HCT116 (cell line): ENCODE data around the gene PAM16. TPM values are rescaled to one million over a fixed set of nuclear protein-coding genes. Genes with fewer than 3 reads are reported as not detected.

Experiments used
- ATAC-seq: fragments of 200-7000 bp; cut with Tn5 transposase; 2 replicates; pipeline ENCODE4 v1.9.1; 2020; ENCODE audit warnings: mild to moderate bottlenecking, moderate library complexity
- BruUV-seq: library from RNA; stranded (reverse); fragments of 400-500 nt; replicated peaks from 2 replicates; lab custom pipeline; 2021; lab: Mats Ljungman, UMichigan
- CTCF ChIA-PET: fragments of 300-600 bp; sonication (Branson Sonifier 250); formaldehyde crosslinking; loops from one replicate; lab custom pipeline; 2021; ENCODE audit warnings: antibody characterized with exemption; lab: Charles Lee
- POLR2A ChIA-PET: fragments of 300-600, 350-600 bp; sonication (Branson Sonifier 250); formaldehyde crosslinking; loops from one replicate; lab custom pipeline; 2021; ENCODE audit warnings: antibody characterized with exemption; lab: Charles Lee
- RAD21 ChIA-PET, 2 experiments: fragments of 300-600 bp; sonication (Branson Sonifier 250); formaldehyde crosslinking; loops; one replicate each; lab custom pipeline; 2023; ENCODE audit warnings: low total read pairs in 2 of 2; ENCODE audit not compliant: uncharacterized antibody in 2 of 2, unreplicated experiment in 2 of 2, low non-redundant PET in 1 of 2; lab: Charles Lee
- DNase-seq: peaks from one replicate; pipeline ENCODE4 v3.0.0-alpha.2; 2010; ENCODE audit warnings: low read depth, low spot score
- H2AFZ ChIP-seq: fragments of 200-600 bp; shearing (Covaris generic), sonication (generic); 2 replicates; pipeline ENCODE4 v1.6.1; 2017; ENCODE audit warnings: low read depth, mixed run types, mixed read lengths, antibody characterized with exemption, low read length; ENCODE audit not compliant: poor library complexity, severe bottlenecking
- H3K27ac ChIP-seq: 2 replicates; pipeline ENCODE4 v1.5.1; 2012; ENCODE audit warnings: low read depth, low read length
- H3K27me3 ChIP-seq: fragments of 200-600 bp; sonication (generic); 2 replicates; pipeline ENCODE4 v1.6.1; 2016; ENCODE audit warnings: mixed run types, low read length, mixed read lengths; ENCODE audit not compliant: insufficient read depth
- H3K36me3 ChIP-seq, 2 experiments: fragments of 200-500 bp in 1 of 2; fragments of 200-600 bp in 1 of 2; sonication (Bioruptor generic) in 1 of 2; sonication (generic) in 1 of 2; 2 replicates each; pipeline versions ENCODE4 v1.5.1 to v1.6.1; 2014 to 2016; ENCODE audit warnings: low read length in 2 of 2, inconsistent platforms in 1 of 2, mixed read lengths in 1 of 2, mixed run types in 1 of 2; ENCODE audit not compliant: insufficient read depth in 2 of 2, control insufficient read depth in 1 of 2
- H3K4me1 ChIP-seq, 2 experiments: fragments of 200-600 bp in 1 of 2; sonication (generic) in 1 of 2; 2 replicates each; pipeline versions ENCODE4 v1.5.1 to v1.6.1; 2012 to 2017; ENCODE audit warnings: low read length in 2 of 2, inconsistent platforms in 1 of 2, mild to moderate bottlenecking in 1 of 2, mixed read lengths in 1 of 2, mixed run types in 1 of 2, moderate library complexity in 1 of 2; ENCODE audit not compliant: insufficient read depth in 2 of 2, control insufficient read depth in 1 of 2
- H3K4me2 ChIP-seq: fragments of 200-600 bp; sonication (generic); 2 replicates; pipeline ENCODE4 v1.6.1; 2017; ENCODE audit warnings: mixed run types, low read length, mixed read lengths
- H3K4me3 ChIP-seq, 2 experiments: fragments of 200-600 bp in 1 of 2; sonication (generic) in 1 of 2; replicated peaks in 1 of 2; 2 replicates each; pipeline ENCODE4 v1.5.1; 2011 to 2016; ENCODE audit warnings: low read length in 2 of 2, control low read depth in 1 of 2, low read depth in 1 of 2, mild to moderate bottlenecking in 1 of 2, mixed read lengths in 1 of 2, mixed run types in 1 of 2
- H3K79me2 ChIP-seq: fragments of 200-600 bp; sonication (generic); 2 replicates; pipeline ENCODE4 v1.6.1; 2017; ENCODE audit warnings: mild to moderate bottlenecking, mixed run types, low read length, moderate library complexity, mixed read lengths; ENCODE audit not compliant: insufficient read depth
- H3K9ac ChIP-seq: fragments of 200-600 bp; sonication (generic); 2 replicates; pipeline ENCODE4 v1.6.1; 2016; ENCODE audit warnings: low read length, mixed read lengths
- H3K9me2 ChIP-seq: fragments of 200-600 bp; sonication (generic), shearing (Covaris generic); 2 replicates; pipeline ENCODE4 v1.6.1; 2017; ENCODE audit warnings: mixed run types, mild to moderate bottlenecking, moderate library complexity; ENCODE audit not compliant: insufficient read depth
- H3K9me3 ChIP-seq, 2 experiments: fragments of 200-500 bp in 1 of 2; fragments of 200-600 bp in 1 of 2; sonication (Bioruptor generic) in 1 of 2; sonication (generic) in 1 of 2; 2 replicates each; pipeline ENCODE4 v1.6.1; 2014 to 2017; ENCODE audit warnings: low read length in 2 of 2, mixed read lengths in 2 of 2, inconsistent platforms in 1 of 2, low read depth in 1 of 2, mild to moderate bottlenecking in 1 of 2, mixed run types in 1 of 2, moderate library complexity in 1 of 2; ENCODE audit not compliant: control insufficient read depth in 1 of 2, insufficient read depth in 1 of 2
- H4K20me1 ChIP-seq: fragments of 200-600 bp; sonication (generic), shearing (Covaris generic); 2 replicates; pipeline ENCODE4 v1.6.1; 2017; ENCODE audit warnings: mixed run types, mild to moderate bottlenecking, moderate library complexity; ENCODE audit not compliant: insufficient read depth
- POLR2A ChIP-seq: IDR thresholded peaks from 2 replicates; pipeline ENCODE4 v1.7.0; 2011; ENCODE audit warnings: borderline replicate concordance; ENCODE audit not compliant: insufficient read depth, insufficient read length; ENCODE audit errors: extremely low read depth
- ZFX ChIP-seq: fragments of 450-650 bp; IDR thresholded peaks from 2 replicates; pipeline ENCODE4 v1.6.1; 2017
- intact Hi-C: fragments of 100-400 bp; cut with micrococcal nuclease; formaldehyde crosslinking; loops from 2 replicates; pipeline ENCODE4 v1.10.0; 2022
- total RNA-seq: library from RNA; stranded (reverse); gene quantifications from one replicate; pipeline ENCODE4 v1.2.1, GENCODE V29; 2021; ENCODE audit not compliant: unreplicated experiment
- TF ChIP-seq, protein P1 (sequence below): IDR thresholded peaks from 2 replicates; pipeline ENCODE4 v1.6.1; 2012; ENCODE audit warnings: low read depth
- TF ChIP-seq, protein P2 (sequence below): IDR thresholded peaks from 2 replicates; pipeline ENCODE4 v1.6.1; 2012

The PAM16 gene
- total RNA-seq, 1 experiment from 2014 or later = 102 TPM

DNA sequence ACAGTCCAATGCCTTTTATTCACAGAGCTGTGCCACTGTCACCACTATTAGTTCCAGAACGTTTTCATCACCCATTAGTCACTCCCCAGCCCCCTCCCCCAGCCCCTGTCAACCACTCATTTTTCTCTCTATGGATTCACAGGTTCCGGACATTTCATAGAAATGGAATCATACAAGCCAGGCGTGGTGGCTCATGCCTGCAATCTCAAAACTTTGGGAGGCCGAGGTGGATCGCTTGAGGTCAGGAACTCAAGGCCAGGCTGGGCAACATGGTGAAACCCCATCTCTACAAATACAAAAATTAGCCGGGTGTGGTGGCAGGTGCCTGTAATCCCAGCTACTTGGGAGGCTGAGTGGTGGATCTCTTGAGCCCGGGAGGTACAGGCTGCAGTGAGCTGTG, 759 bp upstream of the PAM16 start:
- TF ChIP-seq, protein P1, sequence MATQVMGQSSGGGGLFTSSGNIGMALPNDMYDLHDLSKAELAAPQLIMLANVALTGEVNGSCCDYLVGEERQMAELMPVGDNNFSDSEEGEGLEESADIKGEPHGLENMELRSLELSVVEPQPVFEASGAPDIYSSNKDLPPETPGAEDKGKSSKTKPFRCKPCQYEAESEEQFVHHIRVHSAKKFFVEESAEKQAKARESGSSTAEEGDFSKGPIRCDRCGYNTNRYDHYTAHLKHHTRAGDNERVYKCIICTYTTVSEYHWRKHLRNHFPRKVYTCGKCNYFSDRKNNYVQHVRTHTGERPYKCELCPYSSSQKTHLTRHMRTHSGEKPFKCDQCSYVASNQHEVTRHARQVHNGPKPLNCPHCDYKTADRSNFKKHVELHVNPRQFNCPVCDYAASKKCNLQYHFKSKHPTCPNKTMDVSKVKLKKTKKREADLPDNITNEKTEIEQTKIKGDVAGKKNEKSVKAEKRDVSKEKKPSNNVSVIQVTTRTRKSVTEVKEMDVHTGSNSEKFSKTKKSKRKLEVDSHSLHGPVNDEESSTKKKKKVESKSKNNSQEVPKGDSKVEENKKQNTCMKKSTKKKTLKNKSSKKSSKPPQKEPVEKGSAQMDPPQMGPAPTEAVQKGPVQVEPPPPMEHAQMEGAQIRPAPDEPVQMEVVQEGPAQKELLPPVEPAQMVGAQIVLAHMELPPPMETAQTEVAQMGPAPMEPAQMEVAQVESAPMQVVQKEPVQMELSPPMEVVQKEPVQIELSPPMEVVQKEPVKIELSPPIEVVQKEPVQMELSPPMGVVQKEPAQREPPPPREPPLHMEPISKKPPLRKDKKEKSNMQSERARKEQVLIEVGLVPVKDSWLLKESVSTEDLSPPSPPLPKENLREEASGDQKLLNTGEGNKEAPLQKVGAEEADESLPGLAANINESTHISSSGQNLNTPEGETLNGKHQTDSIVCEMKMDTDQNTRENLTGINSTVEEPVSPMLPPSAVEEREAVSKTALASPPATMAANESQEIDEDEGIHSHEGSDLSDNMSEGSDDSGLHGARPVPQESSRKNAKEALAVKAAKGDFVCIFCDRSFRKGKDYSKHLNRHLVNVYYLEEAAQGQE = no peak
- TF ChIP-seq ZFX = no peak
- TF ChIP-seq, protein P2, sequence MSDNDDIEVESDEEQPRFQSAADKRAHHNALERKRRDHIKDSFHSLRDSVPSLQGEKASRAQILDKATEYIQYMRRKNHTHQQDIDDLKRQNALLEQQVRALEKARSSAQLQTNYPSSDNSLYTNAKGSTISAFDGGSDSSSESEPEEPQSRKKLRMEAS = no peak
- TF ChIP-seq POLR2A = no peak
- TF ChIP-seq, all 23 proteins: peak for 0
- BruUV-seq = no TSS peak
- H3K36me3 ChIP-seq = peaks cover 2 to 9% of the 10 kb centered on the region in 2 experiments; a peak in 2 of 4 replicates
- H4K20me1 ChIP-seq = no peaks in the 10 kb centered on the region
- POLR2A ChIA-PET = no interaction called here
- peak overlapping the region; percentile 89 for H3K4me2 ChIP-seq
- no peaks in the 10 kb centered on the region for H3K27me3 ChIP-seq
- no peaks in the 10 kb centered on the region for H3K9me2 ChIP-seq
- no peak for ATAC-seq
- H3K4me1 ChIP-seq = peaks cover 7 to 19% of the 10 kb centered on the region in 2 experiments
- CTCF ChIA-PET = interaction anchor here (0.6 to 2.0 kb wide), 6 partner anchors 9 to 228 kb away, joined by 3 to 13 read pairs (median 4); no protein-coding TSS in a partner anchor
- H3K4me3 ChIP-seq = no peak overlapping the region
- RAD21 ChIA-PET = interaction anchor here in 1 of 2 experiments (1.3 kb wide), 1 partner anchor 51 kb away, joined by 3 read pairs; no protein-coding TSS in a partner anchor
- peaks cover 42% of the 10 kb centered on the region for H3K79me2 ChIP-seq
- H3K9ac ChIP-seq = peak overlapping the region; percentile 38
- intact Hi-C loops = no loop called here
- peak overlapping the region; percentile 4 for H2AFZ ChIP-seq
- H3K27ac ChIP-seq = peak overlapping the region; percentile 38; the same call in 1 of the 2 replicates
- no peak for DNase-seq
- no peaks in the 10 kb centered on the region for H3K9me3 ChIP-seq
